GM18858 (cell line): ENCODE measurements around the gene PCDHB14.
"Not testable (repeated sequence)": the region's sequence is repeated elsewhere in the genome, so short reads cannot be mapped to it uniquely, and the experiment has no call there.

ENCODE experiments used
- ATAC-seq: cut with Tn5 transposase; IDR thresholded peaks from one replicate; pipeline ENCODE4 v1.9.1; 2021; ENCODE audit not compliant: unreplicated experiment

Gene PCDHB14

DNA sequence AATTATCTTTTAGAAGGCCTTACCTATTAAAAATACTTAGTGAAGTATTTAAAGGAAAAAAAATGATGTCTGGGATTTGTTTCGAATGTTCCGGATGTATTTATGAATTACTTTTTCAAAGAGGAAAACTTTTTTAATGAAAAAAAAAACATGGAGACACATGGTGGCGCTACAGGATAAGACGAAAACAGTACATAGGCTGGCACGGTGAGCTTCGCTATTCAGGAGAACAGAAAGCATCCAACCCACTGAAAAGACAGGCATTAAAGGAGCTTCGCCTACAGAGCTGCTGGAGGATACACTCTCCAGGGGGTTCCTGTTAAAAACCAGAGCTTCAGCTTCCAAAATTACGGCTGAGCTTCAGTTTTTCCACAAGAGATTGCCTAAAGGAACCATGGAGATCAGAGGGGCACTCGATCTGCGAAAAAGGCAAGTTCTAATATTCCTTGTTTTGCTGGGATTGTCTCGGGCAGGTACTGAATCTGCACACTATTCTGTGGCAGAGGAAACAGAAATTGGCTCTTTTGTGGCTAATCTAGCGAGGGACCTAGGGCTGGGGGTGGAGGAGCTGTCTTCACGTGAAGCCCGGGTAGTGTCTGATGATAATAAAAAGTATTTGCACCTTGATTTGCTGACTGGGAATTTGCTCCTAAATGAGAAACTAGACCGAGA, at the start of gene PCDHB14:
Gene PCDHB14 (plus strand): TSS at position 232 of the 672 bp plus-strand sequence. CDS start 163 bp downstream, at position 395.
- ATAC-seq = no peak

DNA sequence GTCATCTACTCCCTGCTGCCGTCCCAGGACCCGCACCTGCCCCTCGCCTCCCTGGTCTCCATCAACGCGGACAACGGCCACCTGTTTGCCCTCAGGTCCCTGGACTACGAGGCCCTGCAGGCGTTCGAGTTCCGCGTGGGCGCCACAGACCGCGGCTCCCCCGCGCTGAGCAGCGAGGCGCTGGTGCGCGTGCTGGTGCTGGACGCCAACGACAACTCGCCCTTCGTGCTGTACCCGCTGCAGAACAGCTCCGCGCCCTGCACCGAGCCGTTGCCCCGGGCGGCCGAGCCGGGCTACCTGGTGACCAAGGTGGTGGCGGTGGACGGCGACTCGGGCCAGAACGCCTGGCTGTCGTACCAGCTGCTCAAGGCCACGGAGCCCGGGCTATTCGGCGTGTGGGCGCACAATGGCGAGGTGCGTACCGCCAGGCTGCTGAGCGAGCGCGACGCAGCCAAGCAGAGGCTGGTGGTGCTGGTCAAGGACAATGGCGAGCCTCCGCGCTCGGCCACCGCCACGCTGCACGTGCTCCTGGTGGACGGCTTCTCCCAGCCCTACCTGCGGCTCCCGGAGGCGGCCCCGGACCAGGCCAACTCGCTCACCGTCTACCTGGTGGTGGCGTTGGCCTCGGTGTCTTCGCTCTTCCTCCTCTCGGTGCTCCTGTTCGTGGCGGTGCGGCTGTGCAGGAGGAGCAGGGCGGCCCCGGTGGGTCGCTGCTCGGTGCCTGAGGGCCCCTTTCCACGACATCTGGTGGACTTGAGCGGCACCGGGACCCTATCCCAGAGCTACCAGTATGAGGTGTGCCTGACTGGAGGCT, 48.6 kb upstream of the PCDHB14 start:
- ATAC-seq = not testable (repeated sequence)

DNA sequence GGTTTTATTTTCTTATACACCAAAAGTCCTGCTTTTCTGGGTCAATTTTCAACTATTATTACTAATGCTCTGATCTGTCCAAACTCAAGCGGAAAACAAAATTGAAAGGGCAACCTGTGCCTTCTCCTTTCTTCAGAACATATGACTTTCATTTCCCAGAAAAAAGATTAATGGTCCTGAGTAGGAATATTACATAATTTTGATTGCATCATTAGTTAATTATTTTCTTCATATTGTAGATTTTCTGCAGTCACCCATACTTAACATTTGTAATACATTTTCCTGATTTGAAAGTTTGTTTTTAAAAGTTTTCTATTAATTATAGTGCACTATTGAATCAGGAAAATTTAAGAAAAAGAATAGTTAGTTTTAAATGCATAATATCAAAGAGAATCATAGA, 47.2 kb upstream of the PCDHB14 start:
- no peak for ATAC-seq

DNA sequence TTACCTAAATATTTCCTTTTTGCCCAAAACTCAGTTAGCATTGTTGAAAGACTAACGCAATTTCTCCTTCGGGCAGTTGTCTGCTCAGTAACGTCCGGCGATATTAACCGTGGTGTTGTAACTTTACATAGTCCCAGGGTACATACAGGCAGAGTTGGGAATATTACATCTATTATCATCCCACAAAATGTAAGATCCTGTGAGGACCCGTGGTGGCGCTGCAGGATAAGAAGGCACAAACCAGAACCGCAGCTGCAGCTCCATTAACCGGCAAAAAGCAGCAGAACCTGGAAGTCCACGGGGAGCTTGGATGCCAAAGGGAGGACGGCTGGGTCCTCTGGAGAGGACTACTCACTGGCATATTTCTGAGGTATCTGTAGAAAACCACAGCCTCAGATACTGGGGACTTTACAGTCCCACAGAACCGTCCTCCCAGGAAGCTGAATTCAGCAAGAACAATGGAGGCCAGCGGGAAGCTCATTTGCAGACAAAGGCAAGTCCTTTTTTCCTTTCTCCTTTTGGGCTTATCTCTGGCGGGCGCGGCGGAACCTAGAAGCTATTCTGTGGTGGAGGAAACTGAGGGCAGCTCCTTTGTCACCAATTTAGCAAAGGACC, 45.5 kb upstream of the PCDHB14 start, which contains the start of gene PCDHB8:
Gene PCDHB8 (plus strand): TSS at position 214 of the 615 bp plus-strand sequence. CDS start 245 bp downstream, at position 459.
- ATAC-seq = not testable (repeated sequence)

DNA sequence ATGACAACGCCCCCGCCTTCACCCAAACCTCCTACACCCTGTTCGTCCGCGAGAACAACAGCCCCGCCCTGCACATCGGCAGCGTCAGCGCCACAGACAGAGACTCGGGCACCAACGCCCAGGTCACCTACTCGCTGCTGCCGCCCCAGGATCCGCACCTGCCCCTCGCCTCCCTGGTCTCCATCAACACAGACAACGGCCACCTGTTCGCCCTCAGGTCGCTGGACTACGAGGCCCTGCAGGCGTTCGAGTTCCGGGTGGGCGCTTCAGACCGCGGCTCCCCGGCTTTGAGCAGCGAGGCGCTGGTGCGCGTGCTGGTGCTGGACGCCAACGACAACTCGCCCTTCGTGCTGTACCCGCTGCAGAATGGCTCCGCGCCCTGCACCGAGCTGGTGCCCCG, 43.8 kb upstream of the PCDHB14 start:
- ATAC-seq = not testable (repeated sequence)

DNA sequence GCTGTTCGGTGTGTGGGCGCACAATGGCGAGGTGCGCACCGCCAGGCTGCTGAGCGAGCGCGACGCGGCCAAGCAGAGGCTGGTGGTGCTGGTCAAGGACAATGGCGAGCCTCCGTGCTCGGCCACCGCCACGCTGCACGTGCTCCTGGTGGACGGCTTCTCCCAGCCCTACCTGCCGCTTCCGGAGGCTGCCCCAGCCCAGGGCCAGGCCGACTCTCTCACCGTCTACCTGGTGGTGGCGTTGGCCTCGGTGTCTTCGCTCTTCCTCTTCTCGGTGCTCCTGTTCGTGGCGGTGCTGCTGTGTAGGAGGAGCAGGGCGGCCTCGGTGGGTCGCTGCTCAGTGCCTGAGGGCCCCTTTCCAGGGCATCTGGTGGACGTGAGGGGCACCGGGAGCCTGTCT, 43.3 kb upstream of the PCDHB14 start:
- not testable (repeated sequence) for ATAC-seq

DNA sequence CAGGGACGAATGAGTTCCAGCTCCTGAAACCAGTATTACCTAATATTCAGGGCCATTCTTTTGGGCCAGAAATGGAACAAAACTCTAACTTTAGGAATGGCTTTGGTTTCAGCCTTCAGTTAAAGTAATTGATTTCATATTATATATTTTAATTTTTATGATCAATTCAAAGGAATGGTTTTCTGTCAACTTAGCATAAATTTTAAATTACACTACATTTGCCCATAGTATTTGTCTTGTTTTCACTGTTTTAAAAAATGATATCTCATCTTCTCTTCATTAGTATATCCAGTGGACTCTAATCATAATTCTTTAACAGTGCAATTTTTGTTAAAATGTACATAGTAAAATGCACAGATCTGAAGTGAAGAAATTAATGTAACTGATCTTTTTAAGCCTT, 42.8 kb upstream of the PCDHB14 start:
- ATAC-seq = no peak

DNA sequence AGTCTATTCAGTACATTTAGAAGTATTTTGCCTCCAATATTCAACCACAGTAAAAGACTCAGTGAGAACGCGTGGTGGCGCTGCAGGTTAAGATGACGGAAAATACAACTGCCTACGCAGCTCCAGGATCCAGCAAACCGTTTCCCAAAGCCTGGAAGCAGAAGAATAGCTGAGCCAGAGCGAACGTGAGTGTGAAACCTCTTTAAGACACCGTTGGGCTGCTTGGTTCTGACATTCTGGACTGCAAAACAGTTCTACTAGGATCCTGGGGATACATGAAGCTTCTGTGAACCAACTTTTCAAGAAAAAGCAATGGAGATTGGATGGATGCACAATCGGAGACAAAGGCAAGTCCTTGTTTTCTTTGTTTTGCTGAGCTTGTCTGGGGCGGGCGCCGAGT, 40.9 kb upstream of the PCDHB14 start, which contains the start of gene PCDHB16:
Gene PCDHB16 (plus strand): TSS at position 140 of the 400 bp plus-strand sequence. CDS start 173 bp downstream, at position 313.
- ATAC-seq = no peak

DNA sequence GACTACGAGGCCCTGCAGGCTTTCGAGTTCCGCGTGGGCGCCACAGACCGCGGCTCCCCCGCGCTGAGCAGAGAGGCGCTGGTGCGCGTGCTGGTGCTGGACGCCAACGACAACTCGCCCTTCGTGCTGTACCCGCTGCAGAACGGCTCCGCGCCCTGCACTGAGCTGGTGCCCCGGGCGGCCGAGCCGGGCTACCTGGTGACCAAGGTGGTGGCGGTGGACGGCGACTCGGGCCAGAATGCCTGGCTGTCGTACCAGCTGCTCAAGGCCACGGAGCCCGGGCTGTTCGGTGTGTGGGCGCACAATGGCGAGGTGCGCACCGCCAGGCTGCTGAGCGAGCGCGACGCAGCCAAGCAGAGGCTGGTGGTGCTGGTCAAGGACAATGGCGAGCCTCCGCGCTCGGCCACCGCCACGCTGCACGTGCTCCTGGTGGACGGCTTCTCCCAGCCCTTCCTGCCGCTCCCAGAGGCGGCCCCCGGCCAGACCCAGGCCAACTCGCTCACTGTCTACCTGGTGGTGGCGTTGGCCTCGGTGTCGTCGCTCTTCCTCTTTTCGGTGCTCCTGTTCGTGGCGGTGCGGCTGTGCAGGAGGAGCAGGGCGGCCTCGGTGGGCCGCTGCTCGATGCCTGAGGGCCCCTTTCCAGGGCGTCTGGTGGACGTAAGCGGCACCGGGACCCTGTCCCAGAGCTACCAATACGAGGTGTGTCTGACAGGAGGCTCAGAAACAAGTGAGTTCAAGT, 38.9 kb upstream of the PCDHB14 start:
- ATAC-seq = not testable (repeated sequence)

DNA sequence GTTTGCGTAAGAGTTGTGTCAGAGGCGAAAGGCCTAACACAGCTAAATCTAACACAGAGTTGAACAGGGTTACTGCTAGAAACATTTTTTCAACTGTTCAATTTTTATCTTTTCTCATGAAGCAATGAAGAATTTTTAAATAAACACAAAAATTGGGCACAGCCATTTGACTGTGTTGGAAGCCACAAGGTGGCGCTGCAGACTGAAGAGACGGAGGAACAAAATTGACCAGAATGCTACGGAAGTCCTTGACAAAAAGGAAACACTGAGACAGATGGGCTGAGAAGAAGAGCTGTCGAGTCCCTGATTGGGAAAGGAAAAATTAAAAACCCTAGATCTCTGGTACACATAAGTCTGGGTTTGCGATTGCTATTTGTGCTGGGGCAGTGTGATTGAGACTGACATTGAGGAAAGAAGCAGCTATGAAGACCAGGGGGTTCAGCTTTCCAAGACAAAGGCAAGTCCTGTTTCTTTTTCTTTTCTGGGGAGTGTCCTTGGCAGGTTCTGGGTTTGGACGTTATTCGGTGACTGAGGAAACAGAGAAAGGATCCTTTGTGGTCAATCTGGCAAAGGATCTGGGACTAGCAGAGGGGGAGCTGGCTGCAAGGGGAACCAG, 36.1 kb upstream of the PCDHB14 start, which contains the start of gene PCDHB9:
Gene PCDHB9 (plus strand): TSS at position 265 of the 616 bp plus-strand sequence. CDS start 158 bp downstream, at position 423.
- ATAC-seq = no peak

DNA sequence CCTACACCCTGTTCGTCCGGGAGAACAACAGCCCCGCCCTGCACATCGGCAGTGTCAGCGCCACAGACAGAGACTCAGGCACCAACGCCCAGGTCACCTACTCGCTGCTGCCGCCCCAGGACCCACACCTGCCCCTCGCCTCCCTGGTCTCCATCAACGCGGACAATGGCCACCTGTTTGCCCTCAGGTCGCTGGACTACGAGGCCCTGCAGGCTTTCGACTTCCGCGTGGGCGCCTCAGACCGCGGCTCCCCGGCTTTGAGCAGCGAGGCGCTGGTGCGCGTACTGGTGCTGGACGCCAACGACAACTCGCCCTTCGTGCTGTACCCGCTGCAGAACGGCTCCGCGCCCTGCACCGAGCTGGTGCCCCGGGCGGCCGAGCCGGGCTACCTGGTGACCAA, 34.5 kb upstream of the PCDHB14 start:
- not testable (repeated sequence) for ATAC-seq

DNA sequence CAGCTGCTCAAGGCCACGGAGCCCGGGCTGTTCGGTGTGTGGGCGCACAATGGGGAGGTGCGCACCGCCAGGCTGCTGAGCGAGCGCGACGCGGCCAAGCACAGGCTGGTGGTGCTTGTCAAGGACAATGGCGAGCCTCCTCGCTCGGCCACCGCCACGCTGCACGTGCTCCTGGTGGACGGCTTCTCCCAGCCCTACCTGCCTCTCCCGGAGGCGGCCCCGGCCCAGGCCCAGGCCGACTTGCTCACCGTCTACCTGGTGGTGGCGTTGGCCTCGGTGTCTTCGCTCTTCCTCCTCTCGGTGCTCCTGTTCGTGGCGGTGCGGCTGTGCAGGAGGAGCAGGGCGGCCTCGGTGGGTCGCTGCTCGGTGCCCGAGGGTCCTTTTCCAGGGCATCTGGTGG, 34.0 kb upstream of the PCDHB14 start:
- not testable (repeated sequence) for ATAC-seq

DNA sequence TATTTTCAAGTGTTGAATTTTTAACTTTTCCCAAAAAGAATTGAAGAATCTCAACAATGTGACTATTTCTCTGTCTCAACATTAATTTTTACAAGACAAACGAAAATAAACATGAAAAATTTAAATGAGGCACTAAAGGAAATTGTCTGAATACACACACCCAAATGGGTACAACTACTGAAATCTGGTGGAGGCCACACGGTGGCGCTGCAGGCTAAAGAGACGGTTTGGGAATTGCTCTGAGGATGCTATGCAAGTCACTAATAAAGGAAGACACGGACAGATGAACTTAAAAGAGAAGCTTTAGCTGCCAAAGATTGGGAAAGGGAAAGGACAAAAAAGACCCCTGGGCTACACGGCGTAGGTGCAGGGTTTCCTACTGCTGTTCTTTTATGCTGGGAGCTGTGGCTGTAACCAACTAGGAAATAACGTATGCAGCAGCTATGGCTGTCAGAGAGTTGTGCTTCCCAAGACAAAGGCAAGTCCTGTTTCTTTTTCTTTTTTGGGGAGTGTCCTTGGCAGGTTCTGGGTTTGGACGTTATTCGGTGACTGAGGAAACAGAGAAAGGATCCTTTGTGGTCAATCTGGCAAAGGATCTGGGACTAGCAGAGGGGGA, 30.9 kb upstream of the PCDHB14 start, which contains the start of gene PCDHB10:
Gene PCDHB10 (plus strand): TSS at position 244 of the 616 bp plus-strand sequence. CDS start 200 bp downstream, at position 444.
- ATAC-seq = no peak

DNA sequence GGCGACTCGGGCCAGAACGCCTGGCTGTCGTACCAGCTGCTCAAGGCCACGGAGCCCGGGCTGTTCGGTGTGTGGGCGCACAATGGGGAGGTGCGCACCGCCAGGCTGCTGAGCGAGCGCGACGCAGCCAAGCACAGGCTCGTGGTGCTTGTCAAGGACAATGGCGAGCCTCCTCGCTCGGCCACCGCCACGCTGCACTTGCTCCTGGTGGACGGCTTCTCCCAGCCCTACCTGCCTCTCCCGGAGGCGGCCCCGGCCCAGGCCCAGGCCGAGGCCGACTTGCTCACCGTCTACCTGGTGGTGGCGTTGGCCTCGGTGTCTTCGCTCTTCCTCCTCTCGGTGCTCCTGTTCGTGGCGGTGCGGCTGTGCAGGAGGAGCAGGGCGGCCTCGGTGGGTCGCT, 28.8 kb upstream of the PCDHB14 start:
- not testable (repeated sequence) for ATAC-seq

DNA sequence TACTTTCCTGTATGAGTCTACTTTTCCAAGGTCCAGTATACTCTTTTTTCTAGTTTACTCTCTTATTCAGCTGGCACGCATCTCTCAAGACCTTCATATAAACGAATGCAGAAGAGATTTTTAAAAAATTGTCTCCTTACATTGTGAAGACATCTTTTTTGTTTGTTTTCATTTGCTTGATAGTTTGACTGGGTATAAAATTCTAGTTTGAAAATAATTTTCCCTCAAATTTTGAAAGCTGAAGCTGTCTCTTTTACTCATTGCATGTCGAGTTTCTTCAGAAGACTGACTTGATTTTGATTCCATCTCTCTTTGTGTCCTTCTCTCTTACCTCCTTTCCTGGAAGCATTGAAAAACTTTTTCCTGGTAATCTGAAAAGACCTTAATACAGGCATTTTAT, 26.8 kb upstream of the PCDHB14 start:
- ATAC-seq = no peak

DNA sequence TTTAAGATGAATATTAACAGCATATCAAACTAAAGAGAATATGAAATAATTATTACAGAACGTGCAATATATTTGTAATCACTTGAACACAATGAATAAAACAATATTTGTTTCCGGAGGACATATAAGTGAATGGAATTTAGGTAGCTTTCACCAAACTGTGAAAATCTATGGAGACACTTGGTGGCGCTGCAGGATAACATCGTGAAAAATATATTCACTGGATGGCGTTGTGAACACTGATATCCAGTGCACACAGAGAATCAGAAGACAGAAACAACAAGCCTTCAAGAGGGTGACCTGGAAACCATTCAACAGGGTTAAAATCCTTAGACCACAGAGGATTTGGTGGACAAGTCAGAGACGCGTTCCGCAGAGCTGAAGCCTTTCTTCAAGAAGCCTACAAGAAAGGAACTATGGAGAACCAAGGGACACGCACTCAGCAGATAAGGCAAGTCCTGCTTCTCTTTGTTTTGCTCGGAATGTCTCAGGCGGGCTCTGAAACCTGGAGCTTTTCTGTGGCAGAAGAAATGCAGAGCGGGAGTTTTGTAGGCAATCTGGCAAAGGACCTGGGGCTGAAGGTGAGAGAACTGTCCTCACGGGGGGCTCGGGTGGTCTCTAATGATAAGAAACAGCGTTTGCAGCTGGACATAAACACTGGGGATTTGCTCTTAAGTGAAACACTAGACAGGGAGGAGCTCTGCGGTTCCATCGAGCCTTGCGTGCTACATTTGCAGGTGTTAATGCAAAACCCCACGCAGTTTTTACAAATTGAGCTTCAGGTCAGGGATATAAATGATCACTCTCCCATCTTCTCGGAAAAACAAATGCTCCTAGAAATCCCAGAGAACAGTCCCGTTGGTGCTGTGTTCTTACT, 23.5 kb upstream of the PCDHB14 start, which contains the start of gene PCDHB11:
Gene PCDHB11 (plus strand): TSS at position 269 of the 877 bp plus-strand sequence. CDS start 148 bp downstream, at position 417.
- ATAC-seq = no peak

DNA sequence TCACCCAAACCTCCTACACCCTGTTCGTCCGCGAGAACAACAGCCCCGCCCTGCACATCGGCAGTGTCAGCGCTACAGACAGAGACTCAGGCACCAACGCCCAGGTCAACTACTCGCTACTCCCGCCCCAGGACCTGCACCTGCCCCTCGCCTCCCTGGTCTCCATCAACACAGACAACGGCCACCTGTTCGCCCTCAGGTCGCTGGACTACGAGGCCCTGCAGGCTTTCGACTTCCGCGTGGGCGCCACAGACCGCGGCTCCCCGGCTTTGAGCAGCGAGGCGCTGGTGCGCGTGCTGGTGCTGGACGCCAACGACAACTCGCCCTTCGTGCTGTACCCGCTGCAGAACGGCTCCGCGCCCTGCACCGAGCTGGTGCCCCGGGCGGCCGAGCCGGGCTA, 22.0 kb upstream of the PCDHB14 start:
- not testable (repeated sequence) for ATAC-seq

DNA sequence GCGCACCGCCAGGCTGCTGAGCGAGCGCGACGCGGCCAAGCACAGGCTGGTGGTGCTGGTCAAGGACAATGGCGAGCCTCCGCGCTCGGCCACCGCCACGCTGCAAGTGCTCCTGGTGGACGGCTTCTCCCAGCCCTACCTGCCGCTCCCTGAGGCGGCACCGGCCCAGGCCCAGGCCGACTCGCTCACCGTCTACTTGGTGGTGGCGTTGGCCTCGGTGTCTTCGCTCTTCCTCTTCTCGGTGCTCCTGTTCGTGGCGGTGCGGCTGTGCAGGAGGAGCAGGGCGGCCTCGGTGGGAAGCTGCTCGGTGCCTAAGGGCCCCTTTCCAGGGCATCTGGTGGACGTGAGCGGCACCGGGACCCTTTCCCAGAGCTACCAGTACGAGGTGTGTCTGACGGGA, 21.5 kb upstream of the PCDHB14 start:
- not testable (repeated sequence) for ATAC-seq
